Fibroblast of villous mesenchyme (primary cell): ENCODE results near the gene NEK9. TPM values are rescaled to one million over a fixed set of nuclear protein-coding genes. Genes with fewer than 3 reads are reported as not detected.
"Not testable (repeated sequence)": the region's sequence is repeated elsewhere in the genome, so short reads cannot be mapped to it uniquely, and the experiment has no call there.

Source experiments
- DNase-seq: peaks from one replicate; pipeline ENCODE4 v3.0.0-alpha.2; 2010; ENCODE audit warnings: low read depth
- H3K4me3 ChIP-seq: 2 replicates; pipeline ENCODE4 v1.5.1; 2011; ENCODE audit warnings: low read depth, mild to moderate bottlenecking, low read length
- CTCF ChIP-seq: IDR thresholded peaks from 2 replicates; pipeline ENCODE4 v1.5.1; 2012; ENCODE audit warnings: low read depth, mild to moderate bottlenecking, low read length; ENCODE audit not compliant: insufficient read depth
- total RNA-seq: library from RNA; depleted of rRNA; stranded (reverse); fragments of >200 nt; gene quantifications from 2 replicates; pipeline ENCODE4 v1.2.3, GENCODE V29; 2012

Gene NEK9
- total RNA-seq, 1 donor = 32.0 TPM

DNA sequence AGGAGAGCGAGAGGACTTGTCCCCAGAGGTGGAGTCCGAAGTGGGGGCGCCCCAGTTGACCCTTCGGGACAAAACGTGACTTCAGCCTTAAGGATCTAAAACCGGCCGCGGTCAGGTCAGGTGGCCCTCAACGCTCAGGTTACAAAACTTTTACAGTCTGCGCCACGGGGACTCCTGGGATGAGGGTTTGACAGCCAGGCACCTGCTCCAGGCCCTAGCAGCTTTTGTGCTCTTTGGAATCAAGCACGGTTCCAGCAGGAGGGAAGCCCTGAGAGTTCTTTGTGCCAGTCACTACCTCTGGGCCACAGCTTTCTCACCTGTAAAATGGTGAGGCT is 57.1 kb downstream of the NEK9 start:
- H3K4me3 ChIP-seq = peak overlapping the region; percentile 64
- TF ChIP-seq CTCF = no peak
- DNase-seq = no peak

DNA sequence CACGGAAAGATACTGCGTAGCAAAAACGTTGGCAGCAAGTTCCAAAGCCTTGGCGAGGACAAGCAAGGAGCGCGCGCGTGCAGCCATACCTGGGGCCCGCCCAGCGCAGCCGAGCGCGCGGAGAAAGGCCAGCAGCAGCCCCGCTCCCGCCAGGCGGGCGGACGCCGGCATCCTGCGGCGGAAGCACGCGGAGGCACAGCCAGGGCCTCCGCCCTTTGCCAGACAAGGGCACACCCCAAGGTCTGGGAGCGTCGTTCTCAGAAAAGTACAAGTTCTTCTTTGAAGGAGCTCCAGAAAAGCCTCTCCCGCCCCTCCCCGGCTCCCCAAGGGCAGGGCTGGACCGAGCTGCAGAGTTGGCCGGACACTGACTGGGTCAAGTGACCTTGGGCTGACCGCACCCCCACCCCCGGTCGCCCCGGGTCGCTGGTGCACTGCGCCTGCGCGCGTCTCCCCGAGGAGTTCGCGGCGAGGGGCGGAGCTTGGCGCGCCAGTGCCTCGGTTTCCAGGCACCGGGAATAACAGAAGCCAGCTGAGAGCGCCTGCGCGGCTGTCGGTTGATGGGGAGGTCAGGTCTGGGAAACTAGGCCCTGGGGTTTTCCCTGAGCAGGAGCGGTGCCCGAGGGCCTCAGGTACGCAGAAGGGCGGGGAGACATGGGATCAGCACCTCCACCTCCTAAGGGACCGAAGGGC is 57.6 kb downstream of the NEK9 start, which contains the start of gene ZC2HC1C:
Gene ZC2HC1C, plus strand, starts transcription at position 521 of the 690 bp plus-strand sequence. CDS start 933 bp downstream, outside the sequence.
- DNase-seq = peak; percentile 84
- TF ChIP-seq CTCF = no peak
- H3K4me3 ChIP-seq = peak within 1 kb of the TSS; percentile 64

DNA sequence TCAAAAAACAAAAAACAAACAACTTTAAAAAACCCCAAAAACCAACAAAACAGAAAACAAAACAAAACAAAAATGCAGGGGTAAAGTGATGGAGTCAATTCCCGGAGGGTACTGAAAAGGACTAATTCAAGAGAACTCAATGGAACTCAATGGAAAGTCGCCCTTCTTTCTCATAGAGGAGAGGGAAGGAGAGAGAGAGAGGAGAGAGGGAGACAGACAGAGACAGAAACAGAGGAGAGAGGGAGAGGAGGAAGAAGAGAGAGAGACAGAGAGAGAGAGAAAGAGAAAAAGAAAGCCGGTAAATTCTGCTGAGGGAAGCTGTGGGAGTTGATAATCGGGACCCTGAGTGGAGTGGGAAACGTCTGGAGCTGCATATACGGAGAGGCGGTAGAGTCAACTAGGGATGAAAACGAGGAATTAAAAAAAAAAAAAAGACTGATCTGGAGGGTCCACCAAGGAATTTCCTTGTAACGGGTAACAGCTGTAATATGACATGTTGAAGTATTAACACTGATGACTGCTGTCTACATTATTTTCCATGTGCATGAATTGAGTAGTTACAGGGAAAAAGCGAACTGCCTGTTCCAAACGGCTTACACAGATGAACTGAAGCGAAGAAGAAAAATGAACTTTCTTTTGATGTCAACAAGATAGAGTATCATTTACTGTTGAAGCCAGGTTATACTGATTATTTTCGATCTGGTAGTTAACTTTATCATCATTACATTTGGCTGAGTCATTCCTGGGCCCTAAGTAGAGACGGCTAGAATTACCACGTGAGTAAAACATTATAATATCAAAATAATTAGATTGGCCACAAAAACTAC is 58.3 kb downstream of the NEK9 start:
- DNase-seq = peak; percentile 70
- no peak for TF ChIP-seq CTCF
- H3K4me3 ChIP-seq = peak overlapping the region; percentile 64

- not testable (repeated sequence) for DNase-seq, H3K4me3 ChIP-seq
These were observed 59.1 kb downstream of the NEK9 start for GRCh38 chr14:75067765-75068164.

- no peak overlapping the region for H3K4me3 ChIP-seq
- no peak for DNase-seq
- TF ChIP-seq CTCF = no peak
These were observed 59.6 kb downstream of the NEK9 start for GRCh38 chr14:75067212-75067611.

GRCh38 chr14:75066691-75067090 is 60.2 kb downstream of the NEK9 start:
- no peak for TF ChIP-seq CTCF
- H3K4me3 ChIP-seq = no peak overlapping the region
- DNase-seq = no peak

GRCh38 chr14:75064205-75064567 is 62.7 kb downstream of the NEK9 start:
- no peak for TF ChIP-seq CTCF

More at GRCh38 chr14:75064205-75064567, 62.7 kb downstream of the NEK9 start:
- peak overlapping the region; percentile 91 for H3K4me3 ChIP-seq
- no peak for DNase-seq
